OCI-LY7 (cell line): Measurements from ENCODE around the gene KLK3. TPM values are rescaled to one million over a fixed set of nuclear protein-coding genes. Genes with fewer than 3 reads are reported as not detected.

Source experiments
- BruUV-seq: library from RNA; stranded (reverse); fragments of 400-500 nt; replicated peaks from 2 replicates; lab custom pipeline; 2021; lab: Mats Ljungman, UMichigan
- CTCF ChIA-PET: fragments of 300-600 bp; sonication (Branson Sonifier 250); formaldehyde crosslinking; loops from one replicate; lab custom pipeline; 2022; ENCODE audit warnings: antibody characterized with exemption; ENCODE audit not compliant: unreplicated experiment; lab: Charles Lee
- POLR2A ChIA-PET: fragments of 300-600 bp; sonication (Branson Sonifier 250); formaldehyde crosslinking; loops from one replicate; lab custom pipeline; 2022; ENCODE audit warnings: antibody characterized with exemption; lab: Charles Lee
- DNase-seq: peaks from one replicate; pipeline ENCODE4 v3.0.0-alpha.2; 2015; ENCODE audit warnings: low spot score
- H2AFZ ChIP-seq: fragments of 200-600 bp; sonication (generic), shearing (Covaris generic); 2 replicates; pipeline ENCODE4 v1.6.1; 2014; ENCODE audit warnings: mild to moderate bottlenecking, antibody characterized with exemption, low read length, moderate library complexity
- H3K27ac ChIP-seq: fragments of 200-600 bp; sonication (generic); 2 replicates; pipeline ENCODE4 v1.5.1; 2014; ENCODE audit warnings: mixed run types, low read depth, mild to moderate bottlenecking, moderate library complexity, low read length, inconsistent platforms; ENCODE audit not compliant: poor library complexity, severe bottlenecking
- H3K36me3 ChIP-seq: fragments of 200-600 bp; sonication (generic); 2 replicates; pipeline ENCODE4 v1.6.1; 2014; ENCODE audit warnings: mild to moderate bottlenecking, antibody characterized with exemption, low read length, moderate library complexity, mixed read lengths; ENCODE audit not compliant: insufficient read depth
- H3K4me1 ChIP-seq: fragments of 200-600 bp; sonication (generic); 2 replicates; pipeline ENCODE4 v1.5.1; 2014; ENCODE audit warnings: mild to moderate bottlenecking, low read length; ENCODE audit not compliant: insufficient read depth, poor library complexity, severe bottlenecking
- H3K4me2 ChIP-seq: fragments of 200-600 bp; sonication (generic); 2 replicates; pipeline ENCODE4 v1.6.1; 2014; ENCODE audit warnings: mild to moderate bottlenecking, low read length
- H3K4me3 ChIP-seq: fragments of 200-600 bp; sonication (generic); 2 replicates; pipeline ENCODE4 v1.5.1; 2014; ENCODE audit warnings: mild to moderate bottlenecking, low read depth, low read length; ENCODE audit not compliant: poor library complexity, severe bottlenecking
- H3K79me2 ChIP-seq: fragments of 200-600 bp; sonication (generic); 2 replicates; pipeline ENCODE4 v1.6.1; 2016; ENCODE audit warnings: low read depth, mild to moderate bottlenecking, low read length, moderate library complexity, mixed read lengths; ENCODE audit not compliant: insufficient read depth
- H3K9me2 ChIP-seq: fragments of 200-600 bp; sonication (generic); 2 replicates; pipeline ENCODE4 v1.6.1; 2016; ENCODE audit warnings: mild to moderate bottlenecking, low read length, mixed read lengths; ENCODE audit not compliant: insufficient read depth
- H3K9me3 ChIP-seq: fragments of 200-600 bp; sonication (generic); 2 replicates; pipeline ENCODE4 v1.6.1; 2014; ENCODE audit warnings: mild to moderate bottlenecking, mixed run types, low read length, mixed read lengths
- H4K20me1 ChIP-seq: fragments of 200-600 bp; sonication (generic); 2 replicates; pipeline ENCODE4 v1.6.1; 2014; ENCODE audit warnings: mild to moderate bottlenecking, antibody characterized with exemption, low read length, moderate library complexity, mixed read lengths; ENCODE audit not compliant: insufficient read depth
- CTCF ChIP-seq: fragments of 200-600 bp; sonication (generic); conservative IDR thresholded peaks from 2 replicates; pipeline ENCODE4 v1.5.1; 2014; ENCODE audit warnings: mild to moderate bottlenecking, antibody characterized with exemption, low read length, moderate library complexity, mixed read lengths
- EZH2phosphoT487 ChIP-seq: fragments of 200-600 bp; sonication (generic); IDR thresholded peaks from 2 replicates; pipeline ENCODE4 v1.6.1; 2018; ENCODE audit warnings: low read depth, borderline replicate concordance, mild to moderate bottlenecking, mixed run types, antibody characterized with exemption, low read length, moderate library complexity, mixed read lengths
- intact Hi-C: fragments of 100-400 bp; cut with micrococcal nuclease; formaldehyde crosslinking; loops from one replicate; pipeline ENCODE4 v1.10.0; 2022; ENCODE audit not compliant: unreplicated experiment
- total RNA-seq, 2 experiments: library from RNA; depleted of rRNA in 1 of 2; stranded (reverse); fragments of >200 nt in 1 of 2; shearing (Covaris generic) in 1 of 2; gene quantifications; 2 replicates each; pipeline ENCODE4 v1.2.3, GENCODE V29; 2014 to 2022

Gene KLK3
- total RNA-seq, 2 experiments from 2014 or later: not detected

DNA sequence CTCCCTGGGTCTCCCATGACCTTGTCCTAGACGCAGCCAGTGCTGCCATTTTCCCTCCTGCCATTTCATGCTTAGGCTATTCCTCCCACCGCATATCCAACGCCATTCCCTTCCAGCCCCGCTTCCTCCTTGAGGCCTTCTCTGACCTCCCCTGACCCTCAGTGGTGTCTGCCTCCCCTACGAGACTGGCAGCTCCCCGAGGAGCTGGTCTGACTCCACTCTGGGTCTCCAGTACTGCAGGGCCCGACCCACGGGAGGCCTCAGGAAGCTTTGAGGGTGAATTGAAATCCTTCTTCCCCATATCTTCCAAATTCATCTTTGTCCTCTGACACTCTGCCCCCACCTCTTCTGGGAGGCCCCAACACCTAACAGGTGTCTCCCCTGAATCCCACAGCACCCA, 22.0 kb upstream of the KLK3 start:
- Histone ChIP-seq H3K79me2 (no peaks in the 10 kb centered on the region), H2AFZ (no peak overlapping the region), H4K20me1 (no peaks in the 10 kb centered on the region), H3K9me2 (no peaks in the 10 kb centered on the region), H3K9me3 (no peaks in the 10 kb centered on the region), H3K4me1 (peaks cover 5% of the 10 kb centered on the region), H3K36me3 (no peaks in the 10 kb centered on the region), H3K27ac (no peak overlapping the region), H3K4me3 (no peak overlapping the region), H3K4me2 (no peak overlapping the region)
- ChIA-PET CTCF (no interaction called here), POLR2A (interaction anchor here (0.7 kb wide), 1 partner anchor 35 kb away, joined by 5 read pairs; no protein-coding TSS in a partner anchor)
- no peak for DNase-seq
- no peak for TF ChIP-seq EZH2phosphoT487
- TF ChIP-seq CTCF: no peak
- intact Hi-C loops: no loop called here
- BruUV-seq: no TSS peak

- Histone ChIP-seq H3K4me1 (peaks cover 5% of the 10 kb centered on the region), H3K9me2 (no peaks in the 10 kb centered on the region), H4K20me1 (no peaks in the 10 kb centered on the region), H3K36me3 (no peaks in the 10 kb centered on the region), H3K79me2 (no peaks in the 10 kb centered on the region), H3K9me3 (no peaks in the 10 kb centered on the region), H3K4me2 (no peak within 1 kb of the TSS), H2AFZ (no peak within 1 kb of the TSS), H3K4me3 (no peak within 1 kb of the TSS), H3K27ac (no peak within 1 kb of the TSS)
- ChIA-PET CTCF (interaction anchor here (0.5 kb wide), 1 partner anchor 504 kb away, joined by 3 read pairs; the partner anchor contains the start of gene KCNC3), POLR2A (no interaction called here)
- no peak for DNase-seq
- TF ChIP-seq CTCF (no peak), EZH2phosphoT487 (no peak)
- intact Hi-C loops: no loop called here
- BruUV-seq: no TSS peak
Measured at GRCh38 chr19:50833117-50833801, 21.5 kb upstream of the KLK3 start, which contains the start of gene KLK15. KLK15 (minus strand) TSS chr19:50833574; CDS start chr19:50831492, 2,082 bp downstream.

DNA sequence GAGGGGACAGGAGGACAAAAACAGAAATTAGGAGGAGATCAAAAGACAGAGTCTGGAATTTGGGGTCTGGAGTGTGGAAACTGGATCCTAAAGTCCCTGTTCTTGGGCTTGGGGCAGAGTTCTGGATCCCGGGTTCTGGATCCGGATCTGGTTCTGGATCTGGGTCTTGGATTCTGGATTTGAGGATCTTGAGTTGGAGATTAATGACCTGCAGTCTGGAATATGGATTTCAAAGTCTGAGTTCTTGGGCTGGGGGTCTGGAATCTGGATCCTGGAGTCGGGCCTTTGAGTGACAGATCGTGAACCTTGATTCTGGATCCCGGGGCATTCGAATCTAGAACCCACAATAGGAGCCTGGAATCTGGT, 20.9 kb upstream of the KLK3 start:
- H3K36me3 ChIP-seq: no peaks in the 10 kb centered on the region
- ChIA-PET CTCF (interaction anchor here (0.5 kb wide), 1 partner anchor 505 kb away, joined by 3 read pairs; the partner anchor contains the start of gene KCNC3), POLR2A (no interaction called here)
- no peak overlapping the region for H3K27ac ChIP-seq
- no peaks in the 10 kb centered on the region for H3K9me3 ChIP-seq
- TF ChIP-seq EZH2phosphoT487 (no peak), CTCF (no peak)
- DNase-seq: no peak
- H3K4me1 ChIP-seq: peaks cover 5% of the 10 kb centered on the region
- no peaks in the 10 kb centered on the region for H3K9me2 ChIP-seq
- no peaks in the 10 kb centered on the region for H3K79me2 ChIP-seq
- H3K4me3 ChIP-seq: no peak overlapping the region
- intact Hi-C loops: no loop called here
- no peak overlapping the region for H3K4me2 ChIP-seq
- no peaks in the 10 kb centered on the region for H4K20me1 ChIP-seq
- no TSS peak for BruUV-seq
- no peak overlapping the region for H2AFZ ChIP-seq
